HG02840 (cell line): ENCODE results near the gene AKAP13.

Source experiments
- ATAC-seq: cut with Tn5 transposase; IDR thresholded peaks from one replicate; pipeline ENCODE4 v1.9.1; 2021; ENCODE audit warnings: mild to moderate bottlenecking, moderate library complexity, moderate number of reproducible peaks; ENCODE audit not compliant: unreplicated experiment, low FRiP score

Gene AKAP13

DNA sequence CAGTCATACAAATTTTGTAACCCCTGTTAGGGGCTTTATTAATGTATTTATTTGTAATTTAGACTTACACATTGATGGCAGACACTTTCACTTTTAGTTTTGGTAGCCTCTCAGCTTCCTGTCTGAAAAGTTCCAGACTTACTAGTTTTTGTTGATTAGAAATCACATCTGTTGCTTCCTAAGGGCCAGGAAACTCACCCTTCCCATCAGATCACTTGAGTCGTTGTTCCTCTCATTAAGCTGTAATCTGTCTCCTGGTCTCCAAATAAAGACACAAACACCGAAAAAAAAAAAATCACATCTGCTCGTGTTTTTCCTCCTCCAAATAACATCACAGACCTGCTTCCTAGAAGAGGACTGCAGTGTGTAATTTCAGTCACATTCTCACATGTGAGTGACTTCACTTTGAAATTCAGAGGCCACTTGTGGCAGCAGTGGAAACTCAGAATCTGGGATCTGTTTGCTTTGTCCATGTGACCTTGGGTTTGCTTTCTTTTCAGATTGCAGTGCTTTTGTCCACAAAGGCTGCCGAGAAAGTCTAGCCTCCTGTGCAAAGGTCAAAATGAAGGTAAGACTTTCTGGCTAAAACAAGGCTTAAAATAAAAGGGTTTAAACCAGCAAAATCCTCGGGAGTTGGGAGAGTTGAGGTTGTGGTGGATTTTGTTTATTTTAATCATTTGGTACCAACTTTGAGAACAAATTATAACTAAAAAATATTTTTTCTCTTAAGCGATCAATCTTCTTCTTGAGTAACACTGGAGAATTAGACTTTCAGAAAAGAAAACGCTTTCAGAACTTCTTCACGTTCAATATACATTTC is 327.3 kb downstream of the AKAP13 start:
- ATAC-seq = no peak

DNA sequence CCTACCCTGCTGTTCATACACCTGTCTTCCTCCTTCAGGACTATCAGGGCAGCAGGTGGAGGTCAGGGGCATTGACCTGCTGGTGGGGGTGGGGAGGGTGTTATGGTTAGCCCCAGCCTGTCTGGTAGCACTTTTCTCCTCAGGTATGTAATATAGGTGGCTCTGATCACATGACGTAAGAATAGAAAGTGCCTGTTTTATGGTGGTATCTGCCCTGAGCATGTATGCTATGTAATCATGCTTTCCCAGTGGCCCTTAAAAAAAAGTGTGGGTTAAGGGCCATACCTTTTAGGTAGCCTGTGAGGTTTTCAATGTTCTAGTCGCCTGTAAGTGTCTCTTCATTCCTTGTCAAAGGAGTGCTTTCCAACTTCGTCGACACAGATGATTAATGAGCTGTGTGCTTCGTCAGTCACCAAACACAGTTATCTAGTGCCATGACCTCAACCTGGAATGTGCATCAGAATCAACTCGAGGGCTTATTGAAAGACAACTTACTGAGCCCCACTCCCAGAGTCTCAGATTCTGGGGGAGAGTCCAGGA is 328.1 kb downstream of the AKAP13 start:
- no peak for ATAC-seq

DNA sequence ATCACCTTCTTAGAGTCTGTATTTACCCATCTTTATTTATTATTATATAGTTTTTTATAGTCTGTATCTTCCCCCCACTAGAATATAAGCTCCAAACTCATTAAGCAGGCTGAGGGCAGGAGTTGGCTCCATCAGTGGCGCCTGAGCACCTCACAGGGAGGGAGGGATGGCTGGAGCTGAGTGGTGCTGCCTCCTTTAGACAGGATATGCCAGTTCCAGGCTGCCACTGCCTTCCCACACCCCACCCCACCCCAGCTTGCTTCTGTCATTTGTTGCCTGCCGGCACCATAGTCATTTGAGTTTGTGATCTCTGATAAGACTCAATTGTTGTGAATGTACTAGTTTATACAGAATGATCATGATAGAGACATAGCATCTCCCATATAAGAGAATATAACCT is 328.8 kb downstream of the AKAP13 start:
- ATAC-seq = no peak

DNA sequence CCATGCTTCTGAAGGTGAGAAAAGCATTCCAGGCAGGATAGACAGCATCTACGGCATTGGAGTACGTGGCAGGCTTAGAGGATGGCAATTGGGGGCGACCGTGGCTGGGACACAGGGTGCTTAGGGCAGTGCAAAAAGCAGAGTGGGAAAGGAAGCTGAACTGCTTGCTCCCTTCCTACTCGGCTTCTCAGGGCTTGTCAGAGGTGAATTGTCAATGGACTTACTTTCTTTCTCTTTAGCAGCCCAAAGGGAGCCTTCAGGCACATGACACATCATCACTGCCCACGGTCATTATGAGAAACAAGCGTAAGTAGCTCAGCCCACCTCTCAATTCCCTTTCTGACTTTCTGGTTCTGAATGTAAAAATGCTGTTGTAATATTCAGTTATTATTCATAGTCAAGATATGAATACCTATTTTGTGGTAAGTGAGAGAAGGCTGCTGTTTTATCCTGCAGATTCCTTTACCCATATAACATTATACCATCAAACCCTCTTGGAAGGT is 330.0 kb downstream of the AKAP13 start:
- ATAC-seq = peak; percentile 54

DNA sequence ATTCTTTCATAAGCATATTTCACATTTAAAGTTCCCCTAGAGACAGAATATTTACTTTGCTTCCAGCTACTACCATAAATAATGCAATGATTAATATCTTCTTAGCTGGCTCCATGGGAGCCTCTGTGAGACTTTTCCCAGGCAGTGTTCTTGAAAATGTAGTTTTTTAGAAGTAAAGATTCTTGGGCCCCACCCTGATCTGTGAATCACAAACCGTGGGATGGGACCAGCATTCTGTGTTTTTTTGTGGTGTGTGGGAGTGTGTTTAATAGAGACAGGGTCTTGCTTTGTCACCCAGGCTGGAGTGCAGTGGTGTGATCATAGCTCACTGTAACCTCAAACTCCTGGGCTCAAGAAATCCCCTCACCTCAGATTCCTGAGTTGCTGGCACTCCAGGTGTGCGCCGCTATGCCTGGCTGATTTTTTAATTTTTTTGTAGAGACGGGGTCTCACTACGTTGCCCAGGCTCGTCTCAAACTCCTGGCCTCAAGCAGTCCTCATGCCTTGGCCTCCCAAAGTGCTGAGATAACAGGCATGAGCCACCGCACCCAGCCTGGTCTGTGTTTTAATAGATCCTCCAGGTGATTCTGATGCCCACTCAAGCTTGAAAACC is 331.3 kb downstream of the AKAP13 start:
- no peak for ATAC-seq

DNA sequence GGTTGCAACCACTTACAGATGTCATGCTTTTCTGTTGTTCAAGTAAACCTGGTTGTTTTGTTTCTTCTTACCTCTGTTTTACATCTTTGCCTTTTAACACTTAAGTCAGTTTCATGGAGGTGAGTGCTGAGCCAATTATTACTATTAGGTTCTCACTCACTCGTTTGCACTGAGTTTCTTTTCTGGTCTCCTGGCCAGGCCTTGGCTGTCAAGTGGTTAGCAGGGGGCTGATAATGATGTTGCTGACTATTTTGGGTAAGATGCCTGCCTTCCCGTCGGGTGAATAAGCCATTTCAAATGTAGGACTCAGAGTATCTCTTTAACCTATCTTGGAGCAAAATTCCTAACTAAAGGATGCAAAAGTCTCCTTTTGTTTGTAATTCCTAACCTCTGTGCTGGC is 335.9 kb downstream of the AKAP13 start:
- no peak for ATAC-seq

DNA sequence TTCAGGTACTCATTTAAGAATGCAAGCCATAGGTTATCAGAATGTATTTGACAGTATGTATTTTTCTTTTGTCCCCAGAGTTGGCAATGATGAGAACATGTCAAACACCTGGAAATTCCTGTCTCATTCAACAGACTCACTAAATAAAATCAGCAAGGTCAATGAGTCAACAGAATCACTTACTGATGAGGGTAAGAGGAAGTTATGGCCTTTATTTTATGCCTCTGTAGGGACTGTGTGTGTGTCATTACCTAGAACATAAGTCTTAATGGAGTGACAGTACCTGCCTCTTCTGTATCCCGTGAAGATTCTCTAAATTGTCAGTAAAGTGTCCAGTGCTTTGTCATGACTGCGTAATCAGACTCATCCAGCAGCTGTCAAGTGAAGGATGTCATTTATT is 336.8 kb downstream of the AKAP13 start:
- no peak for ATAC-seq

DNA sequence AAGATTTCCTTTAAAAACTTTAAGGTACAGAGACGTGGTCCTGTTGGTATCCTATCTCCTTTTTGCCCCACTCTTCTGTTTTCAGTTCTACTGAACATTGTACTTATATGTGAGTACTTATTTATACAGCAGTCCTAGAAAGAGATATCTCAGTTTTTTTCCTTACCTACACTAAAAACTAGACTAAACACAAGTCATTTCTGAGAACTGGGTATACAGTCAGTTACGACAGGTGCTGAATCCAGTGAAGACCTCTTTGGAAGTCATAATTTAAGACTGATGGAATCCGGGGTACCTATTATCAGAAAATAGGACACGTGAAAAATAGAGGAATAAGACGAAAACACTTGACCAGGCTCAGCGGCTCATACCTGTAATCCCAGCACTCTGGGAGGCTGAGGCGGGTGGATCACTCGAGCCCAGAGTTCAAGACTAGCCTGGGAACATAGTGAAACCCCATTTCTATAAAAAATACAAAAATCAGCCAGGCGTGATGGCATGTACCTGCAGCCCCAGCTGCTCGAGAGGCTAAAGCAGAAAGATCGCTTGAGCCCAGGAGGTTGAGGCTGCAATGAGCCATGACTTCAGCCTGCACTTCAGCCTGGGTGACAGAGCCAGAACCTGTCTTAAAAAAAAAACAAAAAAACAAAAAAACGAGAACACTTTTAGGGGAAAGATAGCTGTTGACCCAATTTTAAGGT is 338.0 kb downstream of the AKAP13 start:
- peak; percentile 57 for ATAC-seq

DNA sequence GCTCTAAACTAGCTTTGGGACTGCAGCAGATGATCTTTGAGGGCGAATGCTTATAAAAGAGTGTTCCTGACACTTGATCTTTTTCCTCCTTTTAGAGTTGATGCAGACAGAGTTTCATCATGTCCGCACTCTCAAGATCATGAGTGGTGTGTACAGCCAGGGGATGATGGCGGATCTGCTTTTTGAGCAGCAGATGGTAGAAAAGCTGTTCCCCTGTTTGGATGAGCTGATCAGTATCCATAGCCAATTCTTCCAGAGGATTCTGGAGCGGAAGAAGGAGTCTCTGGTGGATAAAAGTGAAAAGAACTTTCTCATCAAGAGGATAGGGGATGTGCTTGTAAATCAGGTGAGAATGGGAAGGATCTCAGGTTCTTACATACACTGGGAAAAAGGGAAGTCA is 338.6 kb downstream of the AKAP13 start:
- ATAC-seq = no peak

DNA sequence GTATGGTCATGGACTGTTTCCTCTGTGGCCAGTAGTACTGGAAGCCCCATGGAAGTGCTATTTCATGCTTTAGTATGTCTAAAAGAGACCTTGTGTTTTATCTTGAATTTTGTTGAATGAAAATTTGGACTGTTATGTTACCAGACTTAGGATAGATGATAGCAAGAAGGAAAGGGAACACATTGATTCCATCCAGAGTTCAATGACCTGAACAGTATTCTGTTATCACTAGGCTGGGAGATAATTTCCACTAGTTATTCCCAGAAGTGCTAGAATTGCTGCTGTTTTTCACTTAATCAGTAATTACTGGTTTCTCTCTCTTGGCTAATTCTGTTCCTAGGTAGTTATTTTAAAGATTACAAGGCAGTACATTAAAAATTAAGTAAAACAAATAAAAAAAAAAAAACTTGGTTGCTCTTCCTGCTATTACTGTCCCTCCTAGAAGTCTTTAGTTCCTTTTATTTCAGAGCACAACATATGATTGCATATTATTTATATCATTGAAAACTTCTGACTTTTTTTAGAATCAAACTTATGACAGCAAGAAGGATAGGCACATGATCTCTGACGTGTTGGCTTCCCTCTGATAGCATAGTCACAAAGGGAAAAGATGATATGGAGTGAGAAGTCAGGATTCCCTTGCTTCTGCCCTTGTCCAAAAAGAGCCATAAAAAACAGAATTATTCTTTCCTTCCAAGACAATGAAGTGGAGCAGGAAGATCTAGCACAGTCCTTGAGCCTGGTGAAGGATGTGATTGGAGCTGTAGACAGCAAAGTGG is 342.2 kb downstream of the AKAP13 start:
- ATAC-seq = no peak

DNA sequence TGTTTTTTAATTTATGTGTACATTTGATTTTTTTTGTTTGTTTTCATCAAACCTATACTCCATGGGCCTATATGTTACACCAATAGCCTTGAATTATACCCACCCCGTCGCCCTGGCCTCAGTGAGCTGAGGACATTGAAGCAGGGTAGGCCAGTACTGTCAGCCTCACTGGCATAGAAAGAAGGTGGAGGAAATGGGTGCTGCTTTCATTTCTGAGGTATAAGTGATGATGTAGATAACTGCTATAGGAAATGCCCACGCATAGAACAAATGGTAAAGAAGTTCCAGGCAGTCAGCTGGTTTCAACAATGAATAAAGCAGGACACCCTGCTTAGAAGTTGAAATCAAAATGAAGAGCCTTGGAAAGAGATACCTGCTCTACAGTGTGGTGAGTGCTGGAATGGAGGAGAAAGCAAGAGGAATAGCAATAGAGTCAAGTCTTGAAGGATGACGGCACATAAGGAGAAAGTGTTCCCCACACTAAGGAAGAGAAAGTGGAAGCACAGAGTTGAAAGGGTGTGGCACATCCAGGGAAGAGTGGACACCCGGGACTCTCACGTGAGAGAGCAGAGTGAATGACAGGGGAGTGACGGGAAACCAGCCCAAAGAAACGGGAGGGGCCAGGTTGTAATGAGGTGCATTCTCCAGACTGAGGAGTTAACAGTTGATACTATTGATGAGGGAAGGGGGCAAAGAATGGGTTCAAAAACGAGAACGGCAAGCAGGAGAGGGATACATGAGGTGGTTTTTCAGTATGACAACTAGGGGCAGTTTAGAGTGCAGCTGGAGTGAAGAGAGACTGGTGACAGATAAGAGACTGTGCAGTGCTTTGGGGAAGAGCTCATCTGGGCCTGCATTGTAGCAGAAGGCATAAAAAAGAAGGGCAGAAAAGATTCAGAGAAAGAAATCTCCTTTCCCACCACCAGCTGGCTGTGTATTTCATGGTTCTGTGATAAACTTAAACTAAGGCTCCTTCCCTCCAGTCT is 343.9 kb downstream of the AKAP13 start:
- no peak for ATAC-seq

DNA sequence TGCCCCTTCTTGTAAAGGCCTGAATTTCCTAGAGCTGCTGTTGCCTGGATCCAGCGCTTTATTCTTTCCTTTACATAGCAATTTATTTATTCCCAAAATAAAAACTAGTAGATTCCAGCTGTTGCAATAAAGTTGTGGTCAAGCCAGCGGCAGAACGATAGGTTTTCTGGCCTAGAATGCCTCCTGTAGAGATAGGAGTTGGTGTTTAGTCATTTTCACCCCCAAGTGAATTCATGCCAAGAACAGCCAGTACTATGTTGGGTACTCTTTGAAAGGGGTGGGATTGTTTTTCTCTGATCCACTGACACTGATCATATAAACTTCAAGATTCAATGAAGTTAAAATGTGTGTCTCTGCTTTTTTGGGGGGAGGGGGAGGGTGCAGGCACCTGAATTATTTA is 344.6 kb downstream of the AKAP13 start:
- no peak for ATAC-seq

DNA sequence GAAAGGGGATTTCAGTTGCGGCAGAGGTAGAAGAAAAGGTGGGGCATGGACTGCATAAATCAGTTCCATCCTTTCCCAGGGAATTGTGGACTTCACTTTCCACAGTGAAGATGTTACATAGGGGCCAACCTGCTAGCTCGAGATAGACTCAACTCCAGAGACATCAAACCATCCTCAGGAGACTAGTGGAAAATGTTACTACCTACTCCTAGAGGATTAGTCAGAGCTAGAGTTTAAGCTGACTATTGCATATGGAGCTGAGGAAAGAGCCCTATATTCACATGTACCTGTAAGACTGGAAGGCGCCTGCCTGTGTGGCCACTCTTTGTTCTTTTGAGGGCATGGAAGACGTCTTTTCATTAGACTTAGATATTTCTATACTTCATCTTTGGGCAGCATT is 345.2 kb downstream of the AKAP13 start:
- no peak for ATAC-seq

DNA sequence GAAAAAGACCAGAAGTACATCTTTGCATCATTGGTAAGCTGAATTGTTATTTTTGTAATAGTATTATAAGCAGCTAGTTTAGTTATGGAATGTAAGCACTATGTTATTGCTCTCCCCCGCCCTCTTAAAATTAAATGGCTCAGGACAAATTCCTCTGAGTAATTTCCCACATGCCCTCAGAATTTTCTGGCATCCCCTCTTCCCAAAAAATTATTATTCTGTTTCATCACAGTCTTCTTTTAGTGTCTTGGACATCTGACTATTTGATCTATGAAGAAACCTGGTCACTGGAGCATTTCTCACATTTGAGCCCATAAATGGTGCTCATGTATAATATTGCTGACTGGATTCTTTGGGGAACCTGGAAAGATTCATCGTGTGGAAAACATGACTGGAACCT is 346.1 kb downstream of the AKAP13 start:
- ATAC-seq = no peak

DNA sequence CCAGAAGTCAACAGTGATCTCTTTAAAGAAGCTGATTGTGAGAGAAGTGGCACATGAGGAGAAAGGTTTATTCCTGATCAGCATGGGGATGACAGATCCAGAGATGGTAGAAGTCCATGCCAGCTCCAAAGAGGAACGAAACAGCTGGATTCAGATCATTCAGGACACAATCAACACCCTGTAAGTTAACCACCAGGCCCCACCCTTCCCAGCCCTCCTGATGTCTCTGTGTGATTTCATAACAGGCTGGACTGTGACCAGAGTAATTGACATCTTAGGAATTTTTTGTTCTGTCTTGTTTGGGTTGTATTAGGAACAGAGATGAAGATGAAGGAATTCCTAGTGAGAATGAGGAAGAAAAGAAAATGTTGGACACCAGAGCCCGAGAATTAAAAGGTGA is 346.7 kb downstream of the AKAP13 start:
- ATAC-seq = no peak

DNA sequence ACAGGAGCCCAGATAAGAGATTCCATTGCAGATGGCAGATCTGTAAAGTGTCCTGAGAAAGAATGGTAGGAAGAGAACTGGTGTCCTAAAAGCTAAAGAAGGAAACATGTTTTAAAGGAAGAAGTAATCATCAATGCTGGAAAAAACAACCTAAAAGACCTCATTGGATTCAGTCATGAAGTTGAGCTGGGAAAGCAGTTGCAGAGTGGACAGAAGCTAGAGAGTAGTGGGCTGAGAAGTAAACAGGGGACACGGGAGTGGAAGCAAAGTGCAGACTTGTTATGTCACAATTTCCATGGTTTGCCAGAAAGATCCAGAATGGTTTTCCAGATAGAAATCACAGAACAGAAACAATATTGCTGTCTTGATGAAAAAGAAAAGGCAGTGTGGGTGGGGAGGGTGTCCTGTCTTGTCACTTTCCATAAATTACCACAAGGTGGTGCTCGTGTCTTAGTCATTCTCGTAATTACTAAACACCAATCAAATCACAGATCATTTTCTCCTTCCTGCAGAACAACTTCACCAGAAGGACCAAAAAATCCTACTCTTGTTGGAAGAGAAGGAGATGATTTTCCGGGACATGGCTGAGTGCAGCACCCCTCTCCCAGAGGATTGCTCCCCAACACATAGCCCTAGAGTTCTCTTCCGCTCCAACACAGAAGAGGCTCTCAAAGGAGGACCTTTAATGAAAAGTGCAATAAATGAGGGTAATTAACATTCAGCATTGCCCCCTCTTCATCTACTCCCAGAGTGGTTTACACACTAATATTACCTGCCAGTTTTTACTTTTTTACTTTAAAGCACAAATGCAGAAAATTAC is 349.8 kb downstream of the AKAP13 start:
- ATAC-seq = no peak

DNA sequence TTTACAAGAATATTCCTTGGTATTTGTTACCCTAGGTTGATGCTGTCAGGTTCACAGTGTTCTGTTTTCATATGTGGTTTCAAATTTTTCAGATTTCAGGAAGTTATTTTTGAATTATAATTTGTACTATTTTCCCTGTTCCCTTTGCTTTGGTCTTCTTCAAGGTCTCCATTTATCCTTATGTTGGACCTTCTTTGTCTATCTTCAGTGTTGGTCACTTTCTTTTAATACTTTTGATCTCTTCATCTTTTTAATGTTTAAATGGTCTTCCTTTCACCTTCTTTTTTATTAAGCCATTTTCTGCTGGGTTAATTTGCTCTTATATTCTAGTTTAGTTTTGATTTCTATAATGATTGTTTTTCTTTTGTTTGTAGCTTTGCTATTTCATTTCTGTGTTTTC is 353.0 kb downstream of the AKAP13 start:
- no peak for ATAC-seq

DNA sequence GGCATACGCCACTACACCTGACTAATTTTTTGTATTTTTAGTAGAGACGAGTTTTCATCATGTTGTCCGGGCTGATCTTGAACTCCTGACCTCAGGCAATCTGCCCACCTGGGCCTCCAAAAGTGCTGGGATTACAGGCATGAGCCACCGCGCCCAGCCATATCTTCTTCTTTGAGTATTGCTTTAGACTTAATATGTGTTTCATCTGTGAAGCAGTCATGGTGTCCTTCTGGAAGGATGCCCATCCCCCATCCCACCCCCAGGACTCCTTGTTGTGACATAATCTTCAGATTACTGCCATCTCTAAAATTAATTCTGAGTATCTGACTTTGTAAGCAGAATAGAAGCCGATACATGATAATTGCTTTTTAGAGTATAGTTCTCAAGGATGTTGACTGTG is 356.7 kb downstream of the AKAP13 start:
- no peak for ATAC-seq
